GM19372 (cell line): ENCODE data around the gene DMRTB1.

Experiments
- ATAC-seq: cut with Tn5 transposase; IDR thresholded peaks from one replicate; pipeline ENCODE4 v1.9.1; 2021; ENCODE audit warnings: mild to moderate bottlenecking, low read depth, moderate library complexity; ENCODE audit not compliant: unreplicated experiment

Gene DMRTB1

DNA sequence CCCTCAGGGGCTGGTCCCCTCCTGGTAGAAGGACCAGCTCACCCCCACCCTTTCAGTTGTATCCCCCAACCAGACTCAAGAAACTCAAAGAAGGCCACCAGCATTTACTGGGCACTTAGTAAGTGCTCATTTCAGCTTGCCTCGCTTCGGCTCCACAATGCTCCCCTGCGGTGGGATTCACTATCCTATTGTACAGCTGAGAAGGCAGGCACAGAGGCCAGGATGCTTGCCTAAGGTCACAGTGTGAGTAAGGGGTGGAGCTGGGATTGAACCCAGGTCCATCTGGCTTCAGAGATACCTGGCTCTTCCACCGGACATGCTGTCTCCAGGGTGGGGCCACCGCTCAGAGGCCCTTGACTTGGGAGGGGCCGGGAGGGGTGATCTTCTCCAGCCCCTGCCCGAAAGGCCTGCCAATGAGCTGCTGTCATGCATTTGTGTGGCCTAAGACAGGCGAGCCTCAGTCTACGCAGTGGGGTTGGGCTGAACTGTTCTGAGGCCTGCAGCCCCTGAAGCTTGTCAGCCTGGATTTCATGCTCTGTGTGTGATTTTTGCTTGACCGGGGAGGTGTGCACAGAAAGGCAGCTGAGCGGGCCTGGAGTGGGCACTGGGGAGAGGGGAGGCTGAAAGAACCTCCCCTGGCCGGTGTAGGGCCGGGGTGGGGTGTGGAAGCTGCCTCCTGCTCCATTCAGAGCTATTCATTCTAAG lies 48.1 kb downstream of the DMRTB1 start:
- ATAC-seq: no peak

DNA sequence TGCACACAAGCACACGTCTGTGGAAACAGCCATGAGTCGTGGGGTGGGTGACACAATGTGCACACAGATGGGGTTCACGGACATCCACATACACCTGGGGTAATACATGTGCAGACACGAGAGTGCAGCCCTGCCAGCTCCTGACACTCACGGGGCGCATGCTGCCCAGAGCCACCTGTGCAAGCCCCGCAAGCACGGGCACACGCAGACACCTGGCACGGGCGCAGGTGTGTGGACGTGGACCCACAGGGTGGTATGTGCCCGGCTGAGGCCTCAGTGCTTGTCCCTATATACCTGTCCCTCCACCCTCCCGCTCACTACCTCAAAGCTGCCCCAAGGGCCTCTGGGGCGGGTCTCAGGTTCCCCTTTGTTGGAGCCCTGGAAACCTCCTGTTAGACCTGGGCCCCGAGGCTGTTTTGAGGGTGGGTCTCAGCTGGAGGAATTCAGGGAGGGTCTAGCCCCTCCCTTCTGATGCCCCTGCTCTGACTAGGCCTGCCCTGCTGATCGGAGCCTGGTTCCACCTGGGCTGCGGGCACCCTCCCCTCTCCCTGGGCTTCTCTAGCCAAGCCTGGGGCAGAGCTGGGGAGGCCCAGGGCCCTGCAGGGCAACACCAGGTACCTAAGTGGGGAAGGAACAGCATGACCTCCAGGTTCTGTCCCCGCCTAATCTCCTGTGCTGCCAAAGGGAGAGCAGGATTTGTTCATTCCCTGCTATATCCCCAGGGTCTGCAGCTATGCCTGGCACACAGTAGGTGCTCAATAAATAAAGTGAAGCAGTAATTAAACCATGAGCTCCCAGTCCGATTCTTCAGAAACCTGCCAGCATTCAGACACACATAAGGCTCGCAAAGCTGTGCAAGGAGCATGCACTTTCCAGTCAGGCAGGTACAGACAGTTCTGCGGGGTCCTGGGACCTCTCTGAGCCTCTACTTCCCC lies 49.1 kb downstream of the DMRTB1 start:
- ATAC-seq: no peak

DNA sequence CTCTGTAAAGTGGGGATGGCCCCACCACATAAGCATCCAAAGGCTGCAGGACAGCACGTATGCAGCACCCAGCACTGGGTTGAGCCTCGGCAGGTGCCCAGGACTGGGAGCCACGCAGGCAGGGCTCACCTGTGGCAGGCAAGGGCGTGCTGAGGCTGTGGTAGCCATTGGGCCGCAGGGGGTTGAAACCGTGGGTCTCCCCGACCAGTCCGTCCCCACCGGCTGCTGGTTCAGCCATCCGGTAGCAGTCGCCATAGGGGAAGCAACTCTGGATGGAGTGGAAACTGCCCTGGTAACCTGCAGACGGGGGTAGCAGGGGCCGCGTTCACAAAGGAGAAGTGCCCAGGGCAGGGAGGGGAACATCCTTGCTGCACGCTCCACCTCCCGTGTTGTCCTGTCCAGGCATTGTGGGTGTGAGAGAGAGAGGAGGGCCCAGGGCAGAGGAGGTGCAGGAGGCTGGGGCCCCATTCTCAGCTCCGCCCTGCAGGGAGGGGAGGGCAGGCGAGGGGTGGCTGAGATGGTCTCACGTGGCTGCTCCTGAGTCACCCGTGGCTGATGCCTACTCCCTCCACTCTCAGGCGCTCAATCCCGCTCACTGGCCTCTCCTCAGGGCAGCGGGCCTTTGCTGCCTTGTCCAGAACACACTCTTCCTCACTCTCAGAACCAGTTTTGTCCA lies 49.9 kb downstream of the DMRTB1 start:
- no peak for ATAC-seq

DNA sequence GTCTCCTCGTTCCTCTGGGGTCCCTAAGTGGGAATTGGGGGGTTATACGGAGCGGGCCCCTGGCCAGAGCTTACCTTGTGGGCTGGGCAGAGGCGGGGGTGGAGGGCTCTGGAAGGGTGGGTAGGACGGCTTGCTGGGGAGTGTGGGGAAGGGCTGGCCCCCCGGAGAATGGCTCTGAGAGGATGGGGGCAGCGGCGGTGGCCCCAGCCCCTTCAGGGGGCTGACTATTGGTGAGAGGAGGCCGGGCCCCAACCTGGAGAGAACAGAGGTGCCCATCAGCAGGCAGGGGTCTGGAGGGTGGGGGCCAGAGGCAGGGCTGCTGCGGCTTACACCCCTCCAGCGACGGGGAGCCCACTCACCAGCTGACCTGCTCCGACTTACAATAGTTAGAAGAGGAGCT lies 50.6 kb downstream of the DMRTB1 start:
- no peak for ATAC-seq

DNA sequence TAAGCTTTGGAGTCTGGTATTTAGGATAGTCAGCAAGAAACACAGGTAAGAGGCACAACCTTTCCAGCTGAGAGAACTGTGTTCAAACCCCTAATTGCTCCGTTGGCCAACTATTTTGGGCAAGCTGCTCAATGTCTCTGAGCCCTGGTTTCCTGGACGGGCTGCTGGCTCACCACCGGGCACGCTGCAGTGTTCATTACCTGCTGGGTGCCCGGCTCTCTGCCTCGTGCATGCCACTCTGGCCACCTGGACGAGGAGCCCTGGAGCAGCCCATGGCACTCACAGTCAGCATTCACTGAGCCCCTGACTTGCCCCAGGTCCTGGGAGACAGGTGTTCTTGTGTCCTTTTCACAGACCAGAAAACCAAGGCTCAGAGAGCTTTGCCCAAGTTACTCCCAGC lies 51.0 kb downstream of the DMRTB1 start:
- ATAC-seq: no peak

DNA sequence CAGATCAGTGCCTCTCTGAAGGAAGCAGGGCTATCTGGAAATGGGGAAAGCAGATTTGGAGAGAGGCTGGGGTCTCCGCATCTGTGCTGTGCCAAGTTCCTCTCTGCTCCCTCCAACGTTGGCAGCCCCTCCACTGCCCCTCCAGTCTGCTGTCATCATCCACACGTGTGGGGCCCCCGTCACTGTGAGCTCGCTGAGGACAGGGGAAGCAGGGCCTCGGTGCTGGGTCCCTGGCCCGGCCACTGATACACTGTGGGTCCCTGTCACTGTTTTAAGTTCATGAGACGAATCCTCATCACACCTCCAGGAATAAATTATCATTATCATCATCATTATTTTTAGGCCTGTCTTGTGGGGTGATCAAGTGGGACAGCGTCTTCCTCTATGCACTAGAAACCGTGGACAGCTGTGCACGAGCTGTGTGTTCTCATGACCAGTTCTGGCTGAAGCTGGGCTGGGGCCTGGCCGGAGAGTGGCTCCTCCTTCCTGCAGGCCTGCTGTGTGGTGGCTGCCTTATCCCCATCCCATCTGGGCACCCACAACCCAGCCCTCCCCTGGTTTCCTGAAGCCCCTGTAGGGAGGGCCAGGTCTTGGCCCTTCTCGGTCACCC lies 52.2 kb downstream of the DMRTB1 start:
- no peak for ATAC-seq

DNA sequence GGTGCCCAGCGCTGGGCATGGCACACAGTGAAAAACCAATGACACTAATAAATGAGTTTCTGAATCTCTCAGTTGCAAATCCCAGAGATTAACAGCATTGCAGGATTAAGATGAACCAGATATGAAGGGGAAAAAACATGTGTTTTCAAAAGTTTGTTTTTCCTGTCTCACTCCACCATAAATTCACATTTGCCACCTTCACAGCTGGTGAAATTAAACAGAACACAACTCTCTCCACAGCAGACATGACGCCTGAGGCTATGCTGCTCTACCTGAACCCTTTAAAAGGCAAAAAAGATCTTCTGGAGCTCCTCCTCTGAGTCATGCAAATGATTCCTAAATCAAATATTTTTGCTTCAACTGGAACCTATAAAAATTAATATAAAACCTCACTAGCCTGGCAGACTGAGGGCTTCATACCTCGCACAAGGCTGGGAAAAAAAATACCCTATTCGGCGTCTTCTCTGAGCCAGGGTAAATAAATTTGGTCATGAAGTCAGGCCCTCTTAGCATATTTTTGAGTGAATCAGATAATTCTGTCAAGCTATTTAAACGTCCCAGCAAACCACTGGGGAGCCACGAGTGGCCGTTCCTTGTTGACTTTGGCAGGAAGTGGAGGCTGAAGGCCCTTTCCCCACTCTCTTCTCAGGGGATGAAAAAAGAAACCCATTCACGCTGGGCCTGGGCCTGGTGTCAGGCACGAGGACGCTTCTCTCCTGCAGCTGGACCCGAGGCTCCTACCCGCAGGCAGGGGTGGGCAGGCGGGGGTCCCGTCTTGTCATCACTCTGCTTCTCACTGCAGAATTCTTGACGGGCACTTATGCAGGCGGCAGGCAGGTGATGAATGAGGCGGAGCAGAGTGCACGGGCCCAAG lies 53.0 kb downstream of the DMRTB1 start:
- ATAC-seq: no peak

DNA sequence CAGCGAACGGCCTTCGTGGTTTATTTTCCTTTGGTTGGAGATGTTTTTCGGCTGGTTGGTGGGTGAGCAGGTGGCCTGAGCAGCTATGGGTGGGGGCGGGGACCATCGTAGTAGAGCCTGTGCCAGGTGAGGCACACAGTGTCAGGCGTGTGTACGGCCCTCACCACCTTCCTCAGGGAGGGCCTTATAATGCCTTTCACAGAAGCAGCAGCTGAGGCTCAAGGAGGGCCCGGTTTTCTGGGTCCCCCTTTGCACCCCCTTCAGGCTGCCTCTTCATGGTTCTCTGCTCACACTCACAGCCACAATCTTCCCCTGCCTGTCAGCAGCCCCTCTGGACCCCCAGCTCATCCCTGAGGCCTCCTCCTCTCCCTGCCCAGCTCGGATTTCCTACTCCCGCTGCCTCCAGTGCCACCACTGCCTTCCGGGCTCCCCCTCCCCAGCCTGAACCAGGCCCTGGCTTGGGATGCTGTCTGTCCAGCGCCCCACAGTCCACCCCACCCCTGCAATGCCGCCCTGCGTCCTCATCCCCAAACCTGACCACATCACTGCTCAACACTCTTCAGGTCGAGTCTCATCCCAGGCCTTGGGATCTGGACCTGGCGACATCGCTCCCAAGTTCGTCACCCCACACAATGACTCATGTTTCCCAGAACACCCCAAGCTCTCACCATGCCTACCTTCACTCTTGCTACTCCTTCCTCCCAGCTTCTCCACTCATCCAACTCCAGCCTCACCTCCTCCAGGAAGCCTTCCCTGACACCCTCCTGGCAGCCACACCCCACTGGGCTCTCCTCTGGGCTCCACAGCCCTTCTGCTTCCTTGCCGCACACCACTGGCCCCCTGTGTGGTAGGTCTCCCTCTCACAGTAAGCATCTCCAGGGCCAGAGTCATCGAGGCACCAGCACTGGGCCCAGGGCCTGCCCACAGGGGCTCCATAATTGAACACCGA lies 53.9 kb downstream of the DMRTB1 start:
- ATAC-seq: no peak

DNA sequence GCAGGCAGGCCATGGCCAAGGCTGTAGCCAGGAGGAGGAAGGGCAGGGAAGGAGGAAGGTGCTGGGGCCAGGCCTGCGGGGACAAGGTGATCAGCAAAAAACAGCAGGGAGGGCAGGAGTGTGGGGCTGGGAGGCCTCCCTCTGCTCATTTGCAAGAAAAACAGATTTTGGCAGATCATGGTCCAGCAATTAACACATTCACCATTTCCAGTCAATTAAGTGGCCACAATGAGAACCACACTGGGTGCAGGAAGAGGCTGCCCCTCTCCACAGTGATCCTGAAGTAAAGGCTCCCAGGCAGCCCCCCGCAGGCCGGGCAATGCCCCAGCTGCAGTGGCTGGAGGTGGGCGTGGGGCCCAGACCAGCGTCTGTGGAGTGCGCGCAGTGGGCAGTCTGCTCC lies 54.6 kb downstream of the DMRTB1 start:
- no peak for ATAC-seq

DNA sequence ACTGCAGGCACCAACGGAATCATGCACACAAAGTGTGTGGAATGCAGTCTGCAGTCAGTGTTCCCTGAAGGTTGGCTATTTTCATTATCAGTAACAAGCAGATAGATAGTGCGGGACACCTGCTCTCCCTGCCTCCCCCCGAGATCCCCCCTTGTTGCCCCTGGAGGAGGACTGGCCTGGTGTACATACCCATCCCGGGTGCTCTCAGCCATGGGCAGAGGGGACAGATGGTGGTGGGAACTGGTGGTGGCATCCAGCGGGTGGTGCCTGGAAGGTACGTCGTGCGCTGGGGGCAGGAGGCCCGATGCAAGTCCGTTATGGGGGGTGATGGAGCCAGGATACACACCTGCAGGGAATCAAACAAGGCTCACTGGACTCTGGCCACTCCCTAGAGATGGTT lies 55.2 kb downstream of the DMRTB1 start:
- ATAC-seq: no peak

DNA sequence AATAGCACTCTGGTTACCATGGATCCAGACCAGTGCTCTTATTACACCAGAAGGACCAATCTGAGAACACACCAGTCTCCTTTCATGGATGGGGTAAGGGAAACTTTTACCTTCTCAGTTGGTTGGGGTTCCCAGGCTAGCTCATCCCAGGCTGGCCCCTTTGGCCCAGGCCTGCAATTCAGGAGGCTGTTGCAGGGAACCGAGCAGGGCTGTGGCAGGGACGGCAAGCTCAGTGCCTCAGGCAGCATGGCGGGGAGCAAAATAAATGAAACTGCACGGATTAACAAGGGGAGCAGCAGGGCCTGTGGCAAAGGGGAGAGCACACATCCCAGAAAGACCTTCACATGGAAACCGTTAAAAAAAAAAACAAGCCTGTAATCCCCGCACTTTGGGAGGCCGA lies 57.0 kb downstream of the DMRTB1 start:
- no peak for ATAC-seq
